ENCODE data around the gene ZNF132.
A peak's percentile ranks its signal among the peaks of the same experiment; 100 is the strongest.
"Not testable (repeated sequence)": the region's sequence is repeated elsewhere in the genome, so short reads cannot be mapped to it uniquely, and the experiment has no call there.

Gene ZNF132

DNA sequence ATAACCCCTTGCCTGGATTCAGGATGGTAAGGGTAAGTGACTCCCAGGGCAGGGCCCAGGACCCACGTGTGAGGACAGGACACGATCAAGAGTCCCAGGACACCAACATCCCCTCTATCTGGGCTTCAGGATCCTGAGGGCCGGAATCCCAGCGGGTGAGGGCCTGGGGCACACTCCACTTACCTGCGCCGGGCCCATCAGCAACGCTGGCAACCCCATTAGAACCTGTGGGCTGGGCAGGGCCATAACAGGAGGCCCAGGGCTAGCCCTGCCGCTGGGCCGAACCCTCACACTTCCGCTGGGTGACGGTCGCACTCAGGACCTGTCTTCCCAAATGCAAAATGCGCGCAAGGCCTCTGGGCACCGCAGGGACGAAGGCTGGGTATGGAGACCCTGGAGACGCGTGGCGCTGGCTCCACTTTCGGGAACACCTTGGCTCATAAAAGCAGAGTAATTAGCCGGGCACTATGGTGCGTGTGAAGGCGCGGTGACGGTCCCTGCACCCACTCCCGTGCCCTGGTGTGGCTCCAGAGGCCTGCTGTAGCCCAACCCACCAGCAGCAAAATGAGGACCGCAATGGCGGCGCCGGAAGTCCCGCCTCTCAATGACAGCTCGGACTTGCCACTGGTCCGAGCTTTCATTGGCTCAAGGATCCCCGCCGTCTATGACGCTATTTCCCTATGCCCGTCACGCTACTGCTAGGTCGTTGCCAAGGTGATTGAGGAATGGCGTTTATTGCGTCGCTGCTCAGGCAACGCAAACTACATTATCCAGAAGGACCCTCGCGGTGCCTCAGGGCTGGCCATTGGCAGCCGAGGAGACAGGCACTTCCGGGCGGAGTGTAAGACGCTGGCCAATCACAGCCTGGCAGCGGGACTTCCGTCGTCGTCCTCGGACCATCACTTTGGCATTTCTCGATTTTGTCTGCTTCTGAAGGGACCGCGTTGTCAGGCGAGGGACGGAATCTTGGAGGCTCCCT, at the start of gene ZNF132:
Gene ZNF132, minus strand, starts transcription at position 578 of the 979 bp plus-strand sequence. Its CDS starts 332 bp downstream, at position 246.
- DNase-seq (ENCODE audit: low read depth, low spot score), result peak; percentile 93

DNA sequence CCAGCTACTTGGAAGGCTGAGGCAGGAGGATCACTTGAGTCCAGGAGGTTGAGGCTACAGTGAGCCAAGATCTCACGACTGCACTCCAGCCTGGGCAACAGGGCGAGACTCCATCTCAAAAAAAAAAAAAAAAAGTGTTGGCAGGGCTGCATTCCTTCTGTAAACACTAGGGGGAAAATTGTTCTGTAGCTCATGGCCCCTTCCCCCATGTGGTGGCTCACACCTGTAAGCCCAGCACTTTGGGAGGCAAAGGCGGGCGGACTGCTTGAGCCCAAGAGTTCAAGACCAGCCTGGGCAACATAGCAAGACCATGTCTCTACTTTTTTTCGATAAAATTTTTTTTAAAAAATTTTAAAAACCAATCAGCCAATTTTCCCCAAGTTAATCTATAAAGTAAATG, 44.4 kb upstream of the ZNF132 start:
- not testable (repeated sequence) for DNase-seq (ENCODE audit: low read depth, low spot score)

DNA sequence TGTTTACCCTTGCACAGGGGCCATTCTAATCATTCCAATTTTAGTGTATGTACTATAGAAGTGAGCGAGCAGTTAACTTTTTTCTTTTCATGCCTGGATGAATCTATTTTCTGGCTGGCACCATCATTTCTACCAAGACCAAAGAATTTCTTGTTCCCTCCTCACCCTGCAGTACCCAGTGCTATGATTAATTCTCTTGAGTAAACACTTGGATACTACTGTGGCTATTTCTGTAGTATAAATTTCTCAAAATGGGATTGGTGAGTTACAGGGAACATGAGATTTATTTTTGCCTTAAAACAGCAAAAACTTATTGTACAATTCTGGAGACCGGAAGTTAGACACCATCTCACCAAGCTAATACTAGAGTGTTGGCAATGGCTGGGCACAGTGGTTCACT, 43.8 kb upstream of the ZNF132 start:
- DNase-seq (ENCODE audit: low read depth, low spot score), result no peak

DNA sequence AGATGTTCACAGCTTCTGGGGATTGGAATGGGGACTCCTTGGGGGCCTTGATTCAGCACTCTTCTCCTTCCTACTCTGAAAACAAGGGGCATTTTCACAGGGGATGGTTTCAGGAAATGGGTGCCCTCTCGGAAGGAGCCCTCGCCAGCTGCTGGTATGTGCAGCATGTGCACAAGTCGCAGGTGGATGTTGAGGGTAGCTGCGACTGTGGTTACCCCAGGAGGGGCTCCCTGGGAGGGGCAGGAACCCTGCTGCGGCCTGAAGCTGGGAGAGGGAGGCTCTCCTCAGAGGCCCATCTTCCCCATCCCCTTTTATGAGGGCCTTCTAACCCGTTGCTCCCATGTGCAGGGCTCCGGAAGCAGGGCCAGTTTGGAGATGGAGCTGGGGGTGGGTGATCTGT, 42.4 kb upstream of the ZNF132 start:
- DNase-seq (ENCODE audit: low read depth, low spot score), result no peak

DNA sequence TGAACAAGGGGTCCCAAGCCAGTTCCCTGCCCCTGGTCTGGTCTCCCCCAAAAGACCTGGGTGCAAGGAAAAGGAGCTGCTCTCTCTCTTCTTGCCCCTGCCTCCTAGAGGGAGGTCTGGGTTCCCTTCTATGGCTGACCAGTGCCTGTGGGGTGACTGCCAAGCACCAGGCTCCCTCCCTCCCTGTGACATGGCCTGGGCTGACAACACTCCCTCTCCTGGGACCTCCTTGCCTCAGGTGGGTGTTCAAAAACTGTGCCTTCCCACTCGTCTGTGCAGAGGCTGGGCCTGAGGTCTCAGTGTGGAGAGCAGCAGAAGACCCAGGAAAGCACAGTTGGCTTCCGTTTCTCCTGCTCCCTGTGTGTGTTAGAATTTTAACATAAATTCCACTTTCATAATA, 40.9 kb upstream of the ZNF132 start:
- DNase-seq (ENCODE audit: low read depth, low spot score), result no peak

DNA sequence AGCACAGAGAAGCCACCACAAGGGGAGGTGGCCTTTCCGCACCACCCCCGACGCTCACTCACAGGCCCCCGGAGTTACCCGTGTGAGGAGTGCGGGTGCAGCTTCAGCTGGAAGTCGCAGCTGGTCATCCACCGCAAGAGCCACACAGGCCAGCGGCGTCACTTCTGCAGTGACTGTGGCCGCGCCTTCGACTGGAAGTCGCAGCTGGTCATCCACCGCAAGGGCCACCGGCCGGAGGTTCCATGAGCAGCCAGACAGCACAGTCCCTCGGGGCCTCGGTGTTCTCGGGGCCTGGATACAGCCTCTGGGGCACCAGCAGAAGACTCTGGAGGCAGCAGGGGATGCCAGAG, 40.5 kb upstream of the ZNF132 start:
- DNase-seq (ENCODE audit: low read depth, low spot score), result no peak

DNA sequence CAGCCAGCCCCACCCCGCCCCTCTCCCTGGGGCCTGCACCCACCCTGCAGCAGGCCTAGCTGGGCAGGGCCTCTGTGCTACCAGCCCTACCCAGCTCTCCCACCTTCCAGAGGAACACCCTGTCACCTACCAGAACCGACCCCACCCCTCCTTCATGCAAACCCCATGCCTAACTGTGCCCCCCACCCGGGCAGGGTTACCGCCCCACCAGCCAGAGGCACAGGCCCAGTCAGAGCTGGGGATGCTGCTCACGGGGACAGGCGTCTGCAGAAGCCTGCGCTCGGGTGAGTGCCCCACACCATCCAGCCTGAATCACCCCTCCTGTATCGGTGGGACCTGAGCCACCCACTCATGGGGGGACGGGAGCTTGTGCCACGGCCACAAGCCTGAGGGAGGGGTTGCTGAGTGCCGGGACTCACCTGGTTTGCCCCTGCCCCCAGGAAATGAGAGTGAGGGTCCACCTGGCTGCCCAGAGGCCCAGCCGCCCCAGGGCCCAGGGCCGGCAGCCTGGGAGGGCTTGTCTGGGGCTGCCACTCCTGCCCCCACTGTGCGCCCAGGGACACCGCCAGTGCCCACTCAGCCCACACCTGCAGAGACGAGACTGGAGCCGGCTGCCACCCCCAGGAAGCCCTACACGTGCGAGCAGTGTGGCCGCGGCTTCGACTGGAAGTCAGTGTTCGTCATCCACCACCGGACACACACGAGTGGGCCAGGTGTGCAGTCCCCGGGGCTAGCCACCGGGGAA, 40.0 kb upstream of the ZNF132 start:
- DNase-seq (ENCODE audit: low read depth, low spot score), result no peak

DNA sequence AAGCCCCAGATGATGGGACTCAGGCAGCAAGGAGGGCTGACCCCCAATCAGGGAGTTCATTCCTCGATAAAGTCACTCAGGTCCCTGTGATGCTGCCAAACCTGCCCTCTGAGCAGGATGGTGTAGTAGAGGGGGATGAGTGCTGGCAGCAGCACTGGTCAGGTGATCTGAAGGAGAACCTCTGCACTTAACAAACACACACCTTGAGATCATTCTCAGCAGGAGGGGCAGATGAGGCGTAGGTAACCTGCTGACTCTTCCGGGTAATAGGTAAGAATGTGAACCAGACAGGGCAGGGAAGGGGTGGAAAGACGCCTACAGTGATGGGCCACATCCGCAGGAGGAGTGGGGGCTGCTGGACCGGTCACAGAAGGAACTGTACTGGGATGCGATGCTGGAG, 39.4 kb upstream of the ZNF132 start:
- no peak for DNase-seq (ENCODE audit: low read depth, low spot score)

DNA sequence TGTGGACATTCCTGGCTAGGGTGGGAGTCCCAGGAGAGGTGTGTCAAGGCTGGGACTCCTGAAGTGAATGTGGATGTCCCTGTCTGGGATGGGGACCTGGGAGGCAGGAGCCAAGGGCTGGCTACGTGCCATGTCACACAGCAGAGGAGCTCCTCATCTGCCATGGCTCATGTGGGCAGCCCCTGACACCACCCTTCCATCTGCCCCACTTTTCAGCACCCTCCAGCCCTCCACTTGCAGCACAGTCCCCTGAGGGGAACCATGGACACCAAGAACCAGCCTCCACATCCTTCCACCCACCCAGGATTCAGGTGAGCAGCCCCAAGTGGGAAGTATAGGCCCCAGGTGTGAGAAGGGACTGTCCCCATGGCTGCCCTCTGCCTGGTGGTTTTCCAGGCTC, 37.9 kb upstream of the ZNF132 start:
- DNase-seq (ENCODE audit: low read depth, low spot score), result no peak

DNA sequence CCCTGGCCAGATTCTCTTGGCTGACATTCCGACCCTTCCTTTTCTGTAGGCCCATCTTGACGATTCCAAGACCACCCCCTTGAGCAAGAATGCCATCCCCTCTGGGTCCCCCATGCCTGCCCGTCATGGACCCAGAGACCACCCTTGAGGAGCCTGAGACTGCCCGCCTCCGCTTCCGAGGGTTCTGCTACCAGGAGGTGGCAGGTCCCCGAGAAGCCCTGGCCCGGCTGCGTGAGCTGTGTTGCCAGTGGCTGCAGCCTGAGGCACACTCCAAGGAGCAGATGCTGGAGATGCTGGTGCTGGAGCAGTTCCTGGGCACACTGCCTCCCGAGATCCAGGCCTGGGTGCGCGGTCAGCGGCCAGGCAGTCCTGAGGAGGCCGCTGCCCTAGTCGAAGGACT, 37.2 kb upstream of the ZNF132 start:
- no peak for DNase-seq (ENCODE audit: low read depth, low spot score)

DNA sequence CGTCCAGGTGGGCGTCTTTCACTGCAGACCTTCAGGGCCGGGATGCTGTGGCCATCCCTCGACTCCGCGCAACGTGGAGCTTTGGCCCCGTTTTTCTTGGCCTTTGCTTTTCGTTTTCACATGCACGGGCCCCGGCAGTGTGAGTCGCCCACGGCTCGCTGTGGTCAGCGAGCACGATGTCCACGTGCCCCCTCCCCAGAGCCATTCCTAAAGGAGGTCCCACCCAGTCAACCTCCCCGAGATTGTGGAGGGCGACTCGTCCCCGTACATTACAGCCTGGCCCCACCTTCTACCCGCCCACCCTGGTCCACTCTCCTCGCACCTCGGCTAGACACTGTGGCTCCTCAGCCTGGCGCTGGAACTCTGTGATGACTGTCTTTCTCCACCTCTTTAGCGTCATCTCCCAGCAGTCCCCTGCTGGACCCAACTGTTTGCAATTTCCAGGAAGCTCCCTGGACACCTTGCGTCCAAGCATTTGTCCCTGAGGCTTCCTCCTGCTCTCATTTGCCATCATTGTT, 36.6 kb upstream of the ZNF132 start:
- DNase-seq (ENCODE audit: low read depth, low spot score), result no peak

DNA sequence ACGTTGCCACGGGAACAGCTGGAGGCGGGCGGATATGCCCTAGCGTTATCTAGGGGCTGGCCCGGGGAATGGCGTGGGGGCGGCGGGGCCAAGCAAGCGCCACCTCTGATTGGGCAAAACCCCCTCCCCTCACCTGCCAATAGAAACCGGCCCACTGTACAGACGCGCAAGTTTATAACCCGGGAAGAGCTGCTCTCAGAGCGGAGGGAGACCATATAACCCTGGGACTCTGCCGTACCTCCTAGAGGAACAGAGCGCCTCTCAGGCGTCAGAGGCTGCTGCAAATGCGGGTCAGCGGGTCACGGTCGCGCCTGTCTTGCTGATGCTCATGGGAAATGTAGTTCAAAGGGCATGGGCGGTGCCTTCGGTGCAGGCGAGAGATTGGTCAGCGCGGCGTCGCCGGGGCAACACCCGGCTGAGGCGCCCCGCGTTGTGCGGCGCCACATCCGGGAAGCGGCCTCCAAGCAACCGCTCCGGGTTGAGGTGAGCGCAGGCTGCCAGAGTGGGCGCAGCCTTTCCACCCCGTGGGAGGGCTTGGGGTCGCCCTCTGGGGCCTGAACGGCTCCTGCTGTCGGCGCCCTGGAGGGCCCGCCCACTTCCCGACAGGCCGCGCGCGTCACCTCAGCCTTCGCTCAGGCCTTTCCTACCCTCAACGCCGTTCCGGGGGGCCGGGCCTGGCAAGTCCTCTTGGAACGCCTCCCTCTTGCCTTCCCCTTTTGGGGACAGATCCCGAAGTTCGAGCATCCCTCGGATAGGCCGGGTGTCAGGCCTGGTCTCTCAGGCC, 36.0 kb upstream of the ZNF132 start, which contains the start of gene ZNF446:
Gene ZNF446, plus strand, starts transcription at position 639 of the 784 bp plus-strand sequence. CDS start 867 bp downstream, outside the sequence.
- peak; percentile 92 for DNase-seq (ENCODE audit: low read depth, low spot score)

DNA sequence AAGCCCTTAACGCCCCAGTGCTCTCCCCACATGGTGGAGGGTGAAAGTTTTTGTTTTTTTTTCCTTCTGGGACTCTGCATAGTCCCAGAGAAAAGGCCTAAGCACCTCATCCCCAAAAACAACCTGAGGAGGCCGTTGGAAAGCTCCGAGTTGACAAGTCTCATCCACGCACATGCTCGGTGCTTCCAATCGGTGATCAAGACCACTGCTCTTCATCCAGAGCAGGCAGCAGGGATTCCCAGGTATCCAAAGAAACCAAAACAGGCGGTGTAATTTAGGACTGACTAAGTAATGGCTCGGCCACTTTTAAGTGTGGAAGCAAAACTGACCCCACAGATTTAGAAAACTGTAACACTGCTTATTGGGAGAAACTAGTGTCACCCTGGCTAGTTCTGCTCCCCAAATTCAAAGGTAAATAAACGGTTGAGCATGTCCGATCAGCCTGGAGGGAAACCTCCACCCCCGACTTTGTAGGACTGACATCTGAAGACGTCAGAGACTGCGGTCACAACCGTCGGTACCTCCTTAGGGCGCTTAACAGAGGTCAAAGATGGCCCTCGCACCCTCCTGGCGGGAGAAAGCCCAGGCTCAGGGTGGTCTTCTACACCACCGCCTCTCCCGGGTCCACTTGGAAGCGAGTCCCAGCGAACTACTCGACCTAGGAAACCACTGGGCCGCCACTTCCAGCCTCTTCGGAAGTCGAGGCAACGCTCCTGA, 35.2 kb upstream of the ZNF132 start:
- no peak for DNase-seq (ENCODE audit: low read depth, low spot score)

DNA sequence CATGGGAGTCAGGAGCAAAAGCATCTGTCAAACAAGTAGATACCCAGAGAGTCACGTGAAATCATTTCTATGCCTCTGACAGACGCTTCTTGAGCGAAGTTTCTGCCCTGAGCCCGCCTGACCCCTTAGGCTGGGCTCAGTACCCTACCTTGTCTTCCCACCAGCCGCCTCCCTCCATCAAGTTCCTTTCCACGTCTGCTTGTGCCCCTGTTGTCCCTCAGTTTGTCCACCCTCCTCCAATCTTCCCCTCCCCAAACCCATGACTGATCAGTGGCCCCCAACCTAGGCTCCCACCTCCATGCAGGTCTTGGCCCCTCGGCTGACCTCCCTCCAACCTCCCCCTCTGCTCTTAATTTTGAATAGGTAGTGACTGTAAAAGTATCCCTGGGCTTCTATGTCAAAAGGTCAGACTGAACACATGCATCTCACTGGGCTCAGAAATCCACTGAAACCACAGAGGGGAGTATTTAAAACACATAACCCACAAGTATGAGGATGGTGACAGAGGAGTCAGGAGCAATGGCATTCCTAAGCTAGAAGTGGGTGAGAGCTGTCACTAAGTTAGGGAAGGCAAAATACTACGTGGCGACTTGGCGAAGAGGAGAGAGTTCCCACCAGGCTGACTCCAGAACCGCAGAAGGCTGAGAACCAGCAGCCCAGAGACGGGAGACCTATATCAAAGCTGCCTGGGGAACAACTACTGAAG, 34.5 kb upstream of the ZNF132 start:
- DNase-seq (ENCODE audit: low read depth, low spot score), result no peak

DNA sequence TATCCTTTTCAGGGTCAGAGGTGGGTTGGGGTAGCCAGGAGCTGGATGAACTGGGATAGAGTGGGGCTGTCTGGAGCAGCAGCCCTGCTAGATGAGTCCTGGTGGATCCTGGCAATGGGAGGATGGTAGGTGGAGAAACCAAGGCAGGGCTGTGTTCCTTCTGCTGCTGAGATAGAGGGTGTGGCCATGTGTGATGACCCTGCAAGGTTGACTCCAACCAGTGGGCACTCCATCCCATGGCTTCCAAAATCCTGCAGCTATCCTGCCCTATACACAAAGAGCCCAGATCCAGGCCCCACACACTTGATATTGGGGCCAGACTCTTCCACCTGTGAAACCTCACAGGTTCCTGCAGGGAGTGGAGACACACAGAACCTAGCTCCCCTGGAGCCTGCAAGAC, 33.8 kb upstream of the ZNF132 start:
- DNase-seq (ENCODE audit: low read depth, low spot score), result no peak

DNA sequence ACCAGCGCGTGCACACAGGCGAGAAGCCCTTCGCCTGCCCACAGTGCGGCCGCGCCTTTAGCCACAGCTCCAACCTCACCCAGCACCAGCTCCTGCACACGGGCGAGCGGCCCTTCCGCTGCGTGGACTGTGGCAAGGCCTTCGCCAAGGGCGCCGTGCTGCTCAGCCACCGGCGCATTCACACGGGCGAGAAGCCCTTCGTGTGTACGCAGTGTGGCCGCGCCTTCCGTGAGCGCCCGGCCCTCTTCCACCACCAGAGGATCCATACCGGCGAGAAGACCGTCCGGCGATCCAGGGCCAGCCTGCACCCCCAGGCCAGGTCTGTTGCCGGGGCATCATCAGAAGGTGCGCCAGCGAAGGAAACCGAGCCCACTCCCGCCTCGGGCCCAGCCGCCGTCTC, 31.8 kb upstream of the ZNF132 start:
- no peak for DNase-seq (ENCODE audit: low read depth, low spot score)

DNA sequence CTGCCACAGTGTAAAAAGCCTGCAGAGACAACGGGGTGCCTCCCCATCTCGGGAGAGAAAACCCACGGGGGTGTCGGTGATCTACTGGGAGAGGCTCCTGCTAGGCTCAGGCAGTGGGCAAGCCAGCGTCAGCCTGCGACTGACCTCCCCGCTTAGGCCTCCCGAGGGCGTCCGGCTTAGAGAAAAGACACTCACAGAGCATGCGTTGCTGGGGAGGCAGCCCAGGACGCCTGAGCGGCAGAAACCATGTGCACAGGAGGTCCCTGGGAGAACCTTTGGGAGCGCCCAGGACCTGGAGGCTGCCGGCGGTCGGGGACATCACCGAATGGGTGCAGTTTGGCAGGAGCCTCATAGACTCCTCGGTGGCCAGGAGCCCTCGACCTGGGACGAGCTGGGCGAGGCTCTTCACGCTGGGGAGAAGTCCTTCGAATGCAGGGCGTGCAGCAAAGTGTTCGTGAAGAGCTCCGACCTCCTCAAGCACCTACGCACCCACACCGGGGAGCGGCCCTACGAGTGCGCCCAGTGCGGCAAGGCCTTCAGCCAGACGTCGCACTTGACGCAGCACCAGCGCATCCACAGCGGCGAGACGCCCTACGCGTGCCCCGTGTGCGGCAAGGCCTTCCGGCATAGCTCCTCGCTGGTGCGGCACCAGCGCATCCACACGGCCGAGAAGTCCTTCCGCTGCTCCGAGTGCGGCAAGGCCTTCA, 31.0 kb upstream of the ZNF132 start:
- not testable (repeated sequence) for DNase-seq (ENCODE audit: low read depth, low spot score)

DNA sequence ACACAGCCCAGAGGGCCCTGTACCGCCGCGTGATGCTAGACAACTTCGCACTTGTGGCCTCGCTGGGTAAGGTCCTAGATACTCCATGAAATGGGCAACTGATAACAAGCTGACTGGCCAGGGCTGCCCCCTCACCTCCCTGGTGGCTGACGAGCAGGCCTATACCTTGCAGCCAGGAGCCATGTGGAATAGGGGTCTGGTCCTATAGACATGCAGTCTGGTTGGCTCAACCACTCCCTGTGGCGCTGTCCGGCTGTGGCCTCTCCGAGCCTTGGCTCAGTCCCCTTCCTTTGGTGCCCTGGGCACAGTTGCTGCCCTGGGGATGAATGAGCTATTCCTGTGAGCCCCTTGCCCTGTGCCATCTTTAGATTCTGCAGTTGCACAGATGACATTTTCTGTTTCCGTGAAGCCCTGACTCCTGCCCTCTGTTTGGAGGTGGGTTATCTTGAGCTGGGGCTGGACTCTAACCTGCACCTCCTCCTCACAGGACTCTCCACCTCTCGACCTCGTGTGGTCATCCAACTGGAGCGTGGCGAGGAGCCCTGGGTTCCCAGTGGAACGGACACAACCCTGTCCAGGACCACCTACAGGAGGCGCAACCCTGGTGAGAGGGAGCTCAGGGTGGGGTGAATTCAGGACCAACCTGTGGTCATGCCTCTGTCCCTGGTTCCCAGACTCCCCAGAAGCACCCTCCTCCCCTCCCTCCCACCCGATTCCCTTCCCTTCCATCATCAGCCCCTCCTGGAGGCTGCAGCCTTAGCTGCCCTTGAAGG, 29.5 kb upstream of the ZNF132 start:
- no peak for DNase-seq (ENCODE audit: low read depth, low spot score)

Measured in activated CD4-positive, CD25-positive, alpha-beta regulatory T cell treated with anti-CD3 and anti-CD28 coated beads, Interleukin-2, amount 50 U/mL, for 16 hours (primary cell).